A549 (cell line): ENCODE data around the gene UBASH3B.

Source experiments
- CHD2 ChIP-seq: fragments of 150-350 bp; IDR thresholded peaks from 2 replicates; pipeline ENCODE4 v1.6.1; 2014; ENCODE audit warnings: low read length; ENCODE audit not compliant: partially characterized antibody
- CTCF ChIP-seq: fragments of >200 bp; sonication (Bioruptor Twin); formaldehyde crosslinking; IDR thresholded peaks from 3 replicates; pipeline ENCODE4 v1.5.1; 2016
- EP300 ChIP-seq, 2 experiments: fragments of >200 bp; sonication (Bioruptor Twin); formaldehyde crosslinking; IDR thresholded peaks; 2 replicates in 1 of 2; 3 replicates in 1 of 2; pipeline ENCODE4 v1.6.1; 2016 to 2017
- HMGXB4 ChIP-seq: fragments of 250-450 bp; sonication (Bioruptor Pico); IDR thresholded peaks from 2 replicates; pipeline ENCODE4 v1.5.0; 2021; ENCODE audit warnings: mild to moderate bottlenecking, moderate library complexity, borderline replicate concordance
- MAX ChIP-seq: IDR thresholded peaks from 2 replicates; pipeline ENCODE4 v1.6.1; 2012
- NR3C1 ChIP-seq: fragments of >200 bp; sonication (Bioruptor Twin); formaldehyde crosslinking; IDR thresholded peaks from 3 replicates; pipeline ENCODE4 v1.6.1; 2017
- RAD21 ChIP-seq, 2 experiments: fragments of >200 bp in 1 of 2; sonication (Bioruptor Twin) in 1 of 2; formaldehyde crosslinking in 1 of 2; IDR thresholded peaks in 1 of 2; conservative IDR thresholded peaks in 1 of 2; 2 replicates in 1 of 2; 3 replicates in 1 of 2; pipeline ENCODE4 v1.6.1; 2012 to 2018; ENCODE audit warnings: inconsistent platforms in 1 of 2
- REST ChIP-seq: fragments of 200-600 bp; sonication (generic); IDR thresholded peaks from 2 replicates; pipeline ENCODE4 v1.6.1; 2016; ENCODE audit warnings: antibody characterized with exemption, mild to moderate bottlenecking, moderate library complexity
- RFX5 ChIP-seq: fragments of 450-650 bp; IDR thresholded peaks from 2 replicates; pipeline ENCODE4 v1.7.1; 2014; ENCODE audit warnings: antibody characterized with exemption, mild to moderate bottlenecking, moderate library complexity
- RNF2 ChIP-seq: fragments of 200-600 bp; sonication (generic); IDR thresholded peaks from 2 replicates; pipeline ENCODE4 v1.6.1; 2016; ENCODE audit warnings: low read depth, mild to moderate bottlenecking, antibody characterized with exemption, moderate library complexity, borderline replicate concordance

GRCh38 chr11:122695076-122695615 is 39.6 kb downstream of the UBASH3B start:
- TF ChIP-seq CTCF (no peak), EP300 (IDR thresholded peaks at IDR 0.05) (no peak), HMGXB4 (CRISPR knock-in tag) (no peak), RAD21 (conservative IDR thresholded peaks at IDR 0.05 in 1 of 2, IDR thresholded peaks at IDR 0.05 in 1 of 2) (no peak), RNF2 (no peak), MAX (no peak), RFX5 (no peak), CHD2 (no peak), NR3C1 (no peak), REST (no peak)
